Panc1 (cell line): ENCODE results near the gene OAT. TPM values are rescaled to one million over a fixed set of nuclear protein-coding genes. Genes with fewer than 3 reads are reported as not detected.
A peak's percentile ranks its signal among the peaks of the same experiment; 100 is the strongest.

ENCODE experiments used
- ATAC-seq: fragments of 200-7000 bp; cut with Tn5 transposase; 2 replicates; pipeline ENCODE4 v1.9.1; 2020; ENCODE audit warnings: mild to moderate bottlenecking, moderate library complexity
- BruUV-seq: library from RNA; stranded (reverse); fragments of 400-500 nt; replicated peaks from 2 replicates; lab custom pipeline; 2021; lab: Mats Ljungman, UMichigan
- CTCF ChIA-PET: fragments of 300-600 bp; sonication (Branson Sonifier 250); formaldehyde crosslinking; loops from one replicate; lab custom pipeline; 2022; ENCODE audit warnings: antibody characterized with exemption; lab: Charles Lee
- POLR2A ChIA-PET: fragments of 300-600 bp; sonication (Branson Sonifier 250); formaldehyde crosslinking; loops from one replicate; lab custom pipeline; 2022; ENCODE audit warnings: antibody characterized with exemption; lab: Charles Lee
- DNase-seq: peaks from one replicate; pipeline ENCODE4 v3.0.0-alpha.2; 2010; ENCODE audit warnings: low read depth, low spot score
- H3K27ac ChIP-seq: 2 replicates; pipeline ENCODE4 v1.5.1; 2011; ENCODE audit warnings: mild to moderate bottlenecking, low read length, inconsistent platforms
- H3K27me3 ChIP-seq: fragments of 200-500 bp; sonication (Bioruptor generic); 2 replicates; pipeline ENCODE4 v1.6.0; 2014; ENCODE audit warnings: low read length, inconsistent platforms; ENCODE audit not compliant: control insufficient read depth, insufficient read depth
- H3K36me3 ChIP-seq: fragments of 200-500 bp; sonication (Bioruptor generic); 2 replicates; pipeline ENCODE4 v1.5.1; 2014; ENCODE audit warnings: inconsistent platforms, mild to moderate bottlenecking, low read length, moderate library complexity; ENCODE audit not compliant: control insufficient read depth, insufficient read depth
- H3K4me1 ChIP-seq: 2 replicates; pipeline ENCODE4 v1.5.1; 2011; ENCODE audit warnings: inconsistent platforms, mild to moderate bottlenecking, low read length, moderate library complexity; ENCODE audit not compliant: control insufficient read depth, insufficient read depth
- H3K4me3 ChIP-seq, 2 experiments: 2 replicates each; pipeline ENCODE4 v1.5.1; 2011 to 2012; ENCODE audit warnings: low read depth in 2 of 2, low read length in 2 of 2, mild to moderate bottlenecking in 2 of 2, inconsistent platforms in 1 of 2, moderate library complexity in 1 of 2
- H3K9me3 ChIP-seq: fragments of 200-500 bp; sonication (Bioruptor generic); 2 replicates; pipeline ENCODE4 v1.5.1; 2014; ENCODE audit warnings: low read depth, mild to moderate bottlenecking, inconsistent platforms, low read length, moderate library complexity; ENCODE audit not compliant: control insufficient read depth, insufficient read depth
- POLR2AphosphoS5 ChIP-seq: IDR thresholded peaks from 2 replicates; pipeline ENCODE4 v1.6.1; 2012; ENCODE audit warnings: mild to moderate bottlenecking, low read depth, low read length, moderate library complexity
- SIN3A ChIP-seq: IDR thresholded peaks from 2 replicates; pipeline ENCODE4 v1.6.1; 2012; ENCODE audit warnings: low read depth, mild to moderate bottlenecking, low read length, moderate library complexity, borderline replicate concordance; ENCODE audit not compliant: insufficient read depth
- TCF7L2 ChIP-seq: IDR thresholded peaks from 2 replicates; pipeline ENCODE4 v1.6.1; 2011; ENCODE audit warnings: mild to moderate bottlenecking, low read depth, low read length, inconsistent platforms
- in situ Hi-C: cut with HindIII; loops from 2 replicates; pipeline ENCODE4 v1.10.0; 2016; ENCODE audit warnings: low sequenced_read_pairs, low pct_unique_long_range_greater_than_20kb
- intact Hi-C: fragments of 100-400 bp; cut with micrococcal nuclease; formaldehyde crosslinking; loops from one replicate; pipeline ENCODE4 v1.10.0; 2022; ENCODE audit not compliant: unreplicated experiment
- total RNA-seq: library from RNA; stranded (reverse); gene quantifications from one replicate; pipeline ENCODE4 v1.2.1, GENCODE V29; 2021; ENCODE audit not compliant: unreplicated experiment
- TF ChIP-seq, protein P1 (sequence below): fragments of 450-650 bp; IDR thresholded peaks from 2 replicates; pipeline ENCODE4 v1.5.1; 2017; ENCODE audit warnings: mild to moderate bottlenecking
- TF ChIP-seq, protein P2 (sequence below), 2 experiments: IDR thresholded peaks; 2 replicates each; pipeline ENCODE4 v1.6.1; 2011 to 2012; ENCODE audit warnings: low read depth in 2 of 2, control low read depth in 1 of 2, low read length in 1 of 2, mild to moderate bottlenecking in 1 of 2, moderate library complexity in 1 of 2; ENCODE audit not compliant: insufficient read depth in 1 of 2

Gene OAT
- total RNA-seq, 1 experiment from 2014 or later = 166 TPM

DNA sequence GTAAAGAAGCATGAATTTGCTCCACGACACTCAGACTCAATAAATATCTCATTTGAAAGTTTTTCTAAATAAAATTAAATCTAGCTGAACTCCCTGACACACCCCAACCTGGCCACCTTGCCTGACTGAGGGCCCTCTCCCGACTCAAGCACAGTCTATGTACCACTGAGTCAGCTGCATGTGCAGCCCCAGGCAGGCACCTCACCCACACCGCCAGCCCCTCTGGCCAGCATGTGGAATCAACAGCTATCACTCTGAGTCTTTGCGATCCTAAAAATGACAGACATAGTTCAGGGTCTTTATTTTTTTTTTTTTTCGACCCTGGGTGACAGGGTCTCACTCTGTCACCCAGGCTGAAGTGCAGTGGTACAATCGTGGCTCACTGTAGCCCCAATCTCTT lies 35.2 kb downstream of the OAT start:
- Histone ChIP-seq H3K27ac (no peak overlapping the region), H3K9me3 (no peaks in the 10 kb centered on the region), H3K27me3 (peaks cover 7% of the 10 kb centered on the region; the same call in 1 of the 2 replicates), H3K36me3 (no peaks in the 10 kb centered on the region), H3K4me3 (no peak overlapping the region), H3K4me1 (peaks cover 21% of the 10 kb centered on the region)
- DNase-seq (no peak), ATAC-seq (no peak)
- TF ChIP-seq TCF7L2 = no peak
- TF ChIP-seq, protein P1, sequence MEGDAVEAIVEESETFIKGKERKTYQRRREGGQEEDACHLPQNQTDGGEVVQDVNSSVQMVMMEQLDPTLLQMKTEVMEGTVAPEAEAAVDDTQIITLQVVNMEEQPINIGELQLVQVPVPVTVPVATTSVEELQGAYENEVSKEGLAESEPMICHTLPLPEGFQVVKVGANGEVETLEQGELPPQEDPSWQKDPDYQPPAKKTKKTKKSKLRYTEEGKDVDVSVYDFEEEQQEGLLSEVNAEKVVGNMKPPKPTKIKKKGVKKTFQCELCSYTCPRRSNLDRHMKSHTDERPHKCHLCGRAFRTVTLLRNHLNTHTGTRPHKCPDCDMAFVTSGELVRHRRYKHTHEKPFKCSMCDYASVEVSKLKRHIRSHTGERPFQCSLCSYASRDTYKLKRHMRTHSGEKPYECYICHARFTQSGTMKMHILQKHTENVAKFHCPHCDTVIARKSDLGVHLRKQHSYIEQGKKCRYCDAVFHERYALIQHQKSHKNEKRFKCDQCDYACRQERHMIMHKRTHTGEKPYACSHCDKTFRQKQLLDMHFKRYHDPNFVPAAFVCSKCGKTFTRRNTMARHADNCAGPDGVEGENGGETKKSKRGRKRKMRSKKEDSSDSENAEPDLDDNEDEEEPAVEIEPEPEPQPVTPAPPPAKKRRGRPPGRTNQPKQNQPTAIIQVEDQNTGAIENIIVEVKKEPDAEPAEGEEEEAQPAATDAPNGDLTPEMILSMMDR = no peak
- TF ChIP-seq POLR2AphosphoS5 = no peak
- TF ChIP-seq SIN3A = no peak
- TF ChIP-seq, protein P2, sequence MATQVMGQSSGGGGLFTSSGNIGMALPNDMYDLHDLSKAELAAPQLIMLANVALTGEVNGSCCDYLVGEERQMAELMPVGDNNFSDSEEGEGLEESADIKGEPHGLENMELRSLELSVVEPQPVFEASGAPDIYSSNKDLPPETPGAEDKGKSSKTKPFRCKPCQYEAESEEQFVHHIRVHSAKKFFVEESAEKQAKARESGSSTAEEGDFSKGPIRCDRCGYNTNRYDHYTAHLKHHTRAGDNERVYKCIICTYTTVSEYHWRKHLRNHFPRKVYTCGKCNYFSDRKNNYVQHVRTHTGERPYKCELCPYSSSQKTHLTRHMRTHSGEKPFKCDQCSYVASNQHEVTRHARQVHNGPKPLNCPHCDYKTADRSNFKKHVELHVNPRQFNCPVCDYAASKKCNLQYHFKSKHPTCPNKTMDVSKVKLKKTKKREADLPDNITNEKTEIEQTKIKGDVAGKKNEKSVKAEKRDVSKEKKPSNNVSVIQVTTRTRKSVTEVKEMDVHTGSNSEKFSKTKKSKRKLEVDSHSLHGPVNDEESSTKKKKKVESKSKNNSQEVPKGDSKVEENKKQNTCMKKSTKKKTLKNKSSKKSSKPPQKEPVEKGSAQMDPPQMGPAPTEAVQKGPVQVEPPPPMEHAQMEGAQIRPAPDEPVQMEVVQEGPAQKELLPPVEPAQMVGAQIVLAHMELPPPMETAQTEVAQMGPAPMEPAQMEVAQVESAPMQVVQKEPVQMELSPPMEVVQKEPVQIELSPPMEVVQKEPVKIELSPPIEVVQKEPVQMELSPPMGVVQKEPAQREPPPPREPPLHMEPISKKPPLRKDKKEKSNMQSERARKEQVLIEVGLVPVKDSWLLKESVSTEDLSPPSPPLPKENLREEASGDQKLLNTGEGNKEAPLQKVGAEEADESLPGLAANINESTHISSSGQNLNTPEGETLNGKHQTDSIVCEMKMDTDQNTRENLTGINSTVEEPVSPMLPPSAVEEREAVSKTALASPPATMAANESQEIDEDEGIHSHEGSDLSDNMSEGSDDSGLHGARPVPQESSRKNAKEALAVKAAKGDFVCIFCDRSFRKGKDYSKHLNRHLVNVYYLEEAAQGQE (IDR thresholded peaks at IDR 0.05; ENCODE audit: insufficient read depth in 1 of 2, low read depth in 2 of 2, low read length in 1 of 2) = no peak
- intact Hi-C loops (no loop called here), in situ Hi-C loops (no loop called here)
- no TSS peak for BruUV-seq
- ChIA-PET CTCF (interaction anchor here (1.0 to 1.8 kb wide), 2 partner anchors 9 to 388 kb away, joined by 3 read pairs; no protein-coding TSS in a partner anchor), POLR2A (no interaction called here)

DNA sequence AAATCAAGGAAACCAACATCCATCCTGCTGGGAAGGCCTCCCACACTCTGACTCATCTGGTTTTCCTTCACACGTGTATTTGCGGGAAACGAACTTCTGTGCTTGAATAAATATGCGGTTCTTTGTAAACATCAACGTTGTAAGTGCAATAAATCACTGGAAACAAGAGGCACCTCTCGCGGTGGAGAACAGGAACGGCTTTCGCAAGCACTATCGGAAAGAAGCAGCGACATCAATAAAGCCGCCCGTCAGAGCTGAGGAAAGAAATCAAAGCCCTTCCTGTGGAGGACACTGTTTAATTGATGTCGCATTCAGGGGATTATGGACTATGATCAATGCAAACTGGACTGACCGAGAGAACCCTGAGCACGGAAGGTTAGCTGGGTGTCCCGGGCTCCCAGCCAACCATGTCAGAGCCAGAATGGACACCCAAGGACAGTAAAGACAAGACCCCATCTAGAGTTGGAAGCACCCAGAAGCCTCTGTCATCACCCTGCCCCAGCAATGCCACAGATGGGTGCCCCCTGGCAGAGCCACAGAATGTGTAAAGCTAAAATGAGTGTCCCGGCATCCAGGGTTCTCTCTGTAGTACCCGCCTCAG lies 37.6 kb downstream of the OAT start:
- Histone ChIP-seq H3K9me3 (no peaks in the 10 kb centered on the region), H3K27me3 (peaks cover 7% of the 10 kb centered on the region; the same call in 1 of the 2 replicates), H3K4me3 (peak overlapping the region in 1 of 2 experiments; percentile 10; a peak in 2 of 4 replicates), H3K36me3 (no peaks in the 10 kb centered on the region), H3K27ac (no peak overlapping the region), H3K4me1 (peaks cover 21% of the 10 kb centered on the region)
- ChIA-PET POLR2A (no interaction called here), CTCF (interaction anchor here (0.7 to 1.0 kb wide), 3 partner anchors 12 to 387 kb away, joined by 3 read pairs; no protein-coding TSS in a partner anchor)
- TF ChIP-seq, protein P2 (IDR thresholded peaks at IDR 0.05; ENCODE audit: insufficient read depth in 1 of 2, low read depth in 2 of 2, low read length in 1 of 2) = no peak
- TF ChIP-seq SIN3A (no peak), POLR2AphosphoS5 (no peak), TCF7L2 (peak; percentile 83)
- TF ChIP-seq, protein P1 = no peak
- no TSS peak for BruUV-seq
- DNase-seq (no peak), ATAC-seq (peak; percentile 33)
- intact Hi-C loops = no loop called here
- in situ Hi-C loops = no loop called here
